Panc1 (cell line): ENCODE data around the gene SP100. TPM values are rescaled to one million over a fixed set of nuclear protein-coding genes. Genes with fewer than 3 reads are reported as not detected.

Experiments used
- ATAC-seq: fragments of 200-7000 bp; cut with Tn5 transposase; 2 replicates; pipeline ENCODE4 v1.9.1; 2020; ENCODE audit warnings: mild to moderate bottlenecking, moderate library complexity
- BruUV-seq: library from RNA; stranded (reverse); fragments of 400-500 nt; replicated peaks from 2 replicates; lab custom pipeline; 2021; lab: Mats Ljungman, UMichigan
- CTCF ChIA-PET: fragments of 300-600 bp; sonication (Branson Sonifier 250); formaldehyde crosslinking; loops from one replicate; lab custom pipeline; 2022; ENCODE audit warnings: antibody characterized with exemption; lab: Charles Lee
- POLR2A ChIA-PET: fragments of 300-600 bp; sonication (Branson Sonifier 250); formaldehyde crosslinking; loops from one replicate; lab custom pipeline; 2022; ENCODE audit warnings: antibody characterized with exemption; lab: Charles Lee
- DNase-seq: peaks from one replicate; pipeline ENCODE4 v3.0.0-alpha.2; 2010; ENCODE audit warnings: low read depth, low spot score
- H3K27ac ChIP-seq: 2 replicates; pipeline ENCODE4 v1.5.1; 2011; ENCODE audit warnings: mild to moderate bottlenecking, low read length, inconsistent platforms
- H3K27me3 ChIP-seq: fragments of 200-500 bp; sonication (Bioruptor generic); 2 replicates; pipeline ENCODE4 v1.6.0; 2014; ENCODE audit warnings: low read length, inconsistent platforms; ENCODE audit not compliant: control insufficient read depth, insufficient read depth
- H3K36me3 ChIP-seq: fragments of 200-500 bp; sonication (Bioruptor generic); 2 replicates; pipeline ENCODE4 v1.5.1; 2014; ENCODE audit warnings: inconsistent platforms, mild to moderate bottlenecking, low read length, moderate library complexity; ENCODE audit not compliant: control insufficient read depth, insufficient read depth
- H3K4me1 ChIP-seq: 2 replicates; pipeline ENCODE4 v1.5.1; 2011; ENCODE audit warnings: inconsistent platforms, mild to moderate bottlenecking, low read length, moderate library complexity; ENCODE audit not compliant: control insufficient read depth, insufficient read depth
- H3K4me3 ChIP-seq, 2 experiments: 2 replicates each; pipeline ENCODE4 v1.5.1; 2011 to 2012; ENCODE audit warnings: low read depth in 2 of 2, low read length in 2 of 2, mild to moderate bottlenecking in 2 of 2, inconsistent platforms in 1 of 2, moderate library complexity in 1 of 2
- H3K9me3 ChIP-seq: fragments of 200-500 bp; sonication (Bioruptor generic); 2 replicates; pipeline ENCODE4 v1.5.1; 2014; ENCODE audit warnings: low read depth, mild to moderate bottlenecking, inconsistent platforms, low read length, moderate library complexity; ENCODE audit not compliant: control insufficient read depth, insufficient read depth
- CTCF ChIP-seq: fragments of 450-650 bp; IDR thresholded peaks from 2 replicates; pipeline ENCODE4 v1.5.1; 2017; ENCODE audit warnings: mild to moderate bottlenecking
- POLR2AphosphoS5 ChIP-seq: IDR thresholded peaks from 2 replicates; pipeline ENCODE4 v1.6.1; 2012; ENCODE audit warnings: mild to moderate bottlenecking, low read depth, low read length, moderate library complexity
- REST ChIP-seq, 2 experiments: IDR thresholded peaks; 2 replicates each; pipeline ENCODE4 v1.6.1; 2011 to 2012; ENCODE audit warnings: low read depth in 2 of 2, control low read depth in 1 of 2, low read length in 1 of 2, mild to moderate bottlenecking in 1 of 2, moderate library complexity in 1 of 2; ENCODE audit not compliant: insufficient read depth in 1 of 2
- SIN3A ChIP-seq: IDR thresholded peaks from 2 replicates; pipeline ENCODE4 v1.6.1; 2012; ENCODE audit warnings: low read depth, mild to moderate bottlenecking, low read length, moderate library complexity, borderline replicate concordance; ENCODE audit not compliant: insufficient read depth
- TCF7L2 ChIP-seq: IDR thresholded peaks from 2 replicates; pipeline ENCODE4 v1.6.1; 2011; ENCODE audit warnings: mild to moderate bottlenecking, low read depth, low read length, inconsistent platforms
- in situ Hi-C: cut with HindIII; loops from 2 replicates; pipeline ENCODE4 v1.10.0; 2016; ENCODE audit warnings: low sequenced_read_pairs, low pct_unique_long_range_greater_than_20kb
- intact Hi-C: fragments of 100-400 bp; cut with micrococcal nuclease; formaldehyde crosslinking; loops from one replicate; pipeline ENCODE4 v1.10.0; 2022; ENCODE audit not compliant: unreplicated experiment
- total RNA-seq: library from RNA; stranded (reverse); gene quantifications from one replicate; pipeline ENCODE4 v1.2.1, GENCODE V29; 2021; ENCODE audit not compliant: unreplicated experiment

The SP100 gene
- total RNA-seq, 1 experiment from 2014 or later, result 27.2 TPM

GRCh38 chr2:230525682-230526081 is 109.7 kb downstream of the SP100 start:
- no TSS peak for BruUV-seq
- in situ Hi-C loops (no loop called here), intact Hi-C loops (no loop called here)
- CTCF ChIA-PET, result no interaction called here
- Histone ChIP-seq H3K4me3 (no peak overlapping the region), H3K36me3 (no peaks in the 10 kb centered on the region), H3K27me3 (no peaks in the 10 kb centered on the region), H3K27ac (no peak overlapping the region), H3K9me3 (peaks cover 19% of the 10 kb centered on the region; the same call in 1 of the 2 replicates), H3K4me1 (no peaks in the 10 kb centered on the region)
- TF ChIP-seq SIN3A, result no peak
- TF ChIP-seq REST (IDR thresholded peaks at IDR 0.05; ENCODE audit: insufficient read depth in 1 of 2, low read depth in 2 of 2, low read length in 1 of 2), result no peak
- TF ChIP-seq POLR2AphosphoS5, result no peak
- no peak for TF ChIP-seq CTCF
- TF ChIP-seq TCF7L2, result no peak
- DNase-seq (no peak), ATAC-seq (no peak)
- POLR2A ChIA-PET, result no interaction called here

- DNase-seq (no peak), ATAC-seq (no peak)
- peaks cover under 1% of the 10 kb centered on the region; the same call in 1 of the 2 replicates for H3K27me3 ChIP-seq
- in situ Hi-C loops, result no loop called here
- H3K9me3 ChIP-seq, result no peaks in the 10 kb centered on the region
- H3K4me3 ChIP-seq, result no peak overlapping the region
- no peaks in the 10 kb centered on the region for H3K4me1 ChIP-seq
- ChIA-PET POLR2A (no interaction called here), CTCF (no interaction called here)
- BruUV-seq, result no TSS peak
- TF ChIP-seq POLR2AphosphoS5 (no peak), SIN3A (no peak), TCF7L2 (no peak), CTCF (no peak), REST (IDR thresholded peaks at IDR 0.05; ENCODE audit: insufficient read depth in 1 of 2, low read depth in 2 of 2, low read length in 1 of 2) (no peak)
- intact Hi-C loops, result no loop called here
- H3K36me3 ChIP-seq, result no peaks in the 10 kb centered on the region
- H3K27ac ChIP-seq, result no peak overlapping the region
Measured at GRCh38 chr2:230537531-230537976, 121.6 kb downstream of the SP100 start.
